ENCODE results near the gene NR4A2.

DNA sequence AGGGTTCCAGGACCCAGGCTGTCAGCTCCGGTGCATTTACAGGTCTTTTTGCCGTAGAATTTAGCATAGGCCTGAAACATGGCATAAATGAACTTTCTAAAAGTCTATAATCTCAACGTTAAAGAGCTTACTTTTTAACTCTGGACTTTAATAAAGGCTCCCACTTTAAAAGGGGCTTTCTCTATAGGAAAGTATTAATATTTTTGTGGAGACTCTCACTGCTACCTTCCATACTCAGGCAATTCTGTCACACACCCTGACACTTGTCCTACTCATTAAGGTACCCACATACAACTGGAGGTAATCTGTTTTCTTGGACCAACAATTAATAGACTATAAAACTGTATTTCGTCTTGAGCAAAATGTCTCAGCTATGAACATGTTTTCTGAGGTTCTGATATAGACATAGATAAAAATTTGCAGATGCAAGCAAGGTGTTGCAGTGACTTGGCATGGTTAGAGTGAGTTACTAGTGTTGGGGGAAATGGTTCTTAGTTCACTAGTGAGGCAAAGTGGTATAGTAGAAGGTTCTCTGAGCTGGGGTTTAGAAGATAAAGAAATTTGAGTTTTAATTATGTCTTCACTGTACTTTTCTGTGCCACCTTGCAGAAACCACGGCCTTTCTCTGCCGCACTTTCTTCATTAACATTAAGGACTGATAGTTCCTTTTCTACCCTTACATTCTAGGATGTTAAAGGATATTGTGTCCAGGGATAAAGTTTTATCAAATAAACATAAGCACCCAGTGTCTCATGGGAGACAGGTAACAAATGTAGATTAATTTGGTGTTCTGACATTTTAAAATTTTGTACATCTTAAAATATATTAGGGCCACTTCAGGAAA, 10.8 kb upstream of the NR4A2 start:
- TF ChIP-seq, protein P1, sequence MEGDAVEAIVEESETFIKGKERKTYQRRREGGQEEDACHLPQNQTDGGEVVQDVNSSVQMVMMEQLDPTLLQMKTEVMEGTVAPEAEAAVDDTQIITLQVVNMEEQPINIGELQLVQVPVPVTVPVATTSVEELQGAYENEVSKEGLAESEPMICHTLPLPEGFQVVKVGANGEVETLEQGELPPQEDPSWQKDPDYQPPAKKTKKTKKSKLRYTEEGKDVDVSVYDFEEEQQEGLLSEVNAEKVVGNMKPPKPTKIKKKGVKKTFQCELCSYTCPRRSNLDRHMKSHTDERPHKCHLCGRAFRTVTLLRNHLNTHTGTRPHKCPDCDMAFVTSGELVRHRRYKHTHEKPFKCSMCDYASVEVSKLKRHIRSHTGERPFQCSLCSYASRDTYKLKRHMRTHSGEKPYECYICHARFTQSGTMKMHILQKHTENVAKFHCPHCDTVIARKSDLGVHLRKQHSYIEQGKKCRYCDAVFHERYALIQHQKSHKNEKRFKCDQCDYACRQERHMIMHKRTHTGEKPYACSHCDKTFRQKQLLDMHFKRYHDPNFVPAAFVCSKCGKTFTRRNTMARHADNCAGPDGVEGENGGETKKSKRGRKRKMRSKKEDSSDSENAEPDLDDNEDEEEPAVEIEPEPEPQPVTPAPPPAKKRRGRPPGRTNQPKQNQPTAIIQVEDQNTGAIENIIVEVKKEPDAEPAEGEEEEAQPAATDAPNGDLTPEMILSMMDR (IDR thresholded peaks at IDR 0.05): no peak
- TF ChIP-seq, protein P2, sequence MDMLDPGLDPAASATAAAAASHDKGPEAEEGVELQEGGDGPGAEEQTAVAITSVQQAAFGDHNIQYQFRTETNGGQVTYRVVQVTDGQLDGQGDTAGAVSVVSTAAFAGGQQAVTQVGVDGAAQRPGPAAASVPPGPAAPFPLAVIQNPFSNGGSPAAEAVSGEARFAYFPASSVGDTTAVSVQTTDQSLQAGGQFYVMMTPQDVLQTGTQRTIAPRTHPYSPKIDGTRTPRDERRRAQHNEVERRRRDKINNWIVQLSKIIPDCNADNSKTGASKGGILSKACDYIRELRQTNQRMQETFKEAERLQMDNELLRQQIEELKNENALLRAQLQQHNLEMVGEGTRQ (CRISPR knock-in tag; IDR thresholded peaks at IDR 0.05): no peak
- TF ChIP-seq CBFB (CRISPR knock-in tag; IDR thresholded peaks at IDR 0.05; ENCODE audit: low read depth) (no peak), FOXJ3 (CRISPR knock-in tag; IDR thresholded peaks at IDR 0.05; ENCODE audit: borderline replicate concordance) (no peak), SP1 (CRISPR knock-in tag; conservative IDR thresholded peaks at IDR 0.05) (no peak), NR1H2 (CRISPR knock-in tag; IDR thresholded peaks at IDR 0.05) (no peak), ZNF671 (CRISPR knock-in tag; IDR thresholded peaks at IDR 0.05) (no peak), SMAD3 (CRISPR knock-in tag; IDR thresholded peaks at IDR 0.05; ENCODE audit: borderline replicate concordance) (no peak)
- TF ChIP-seq, protein P3, sequence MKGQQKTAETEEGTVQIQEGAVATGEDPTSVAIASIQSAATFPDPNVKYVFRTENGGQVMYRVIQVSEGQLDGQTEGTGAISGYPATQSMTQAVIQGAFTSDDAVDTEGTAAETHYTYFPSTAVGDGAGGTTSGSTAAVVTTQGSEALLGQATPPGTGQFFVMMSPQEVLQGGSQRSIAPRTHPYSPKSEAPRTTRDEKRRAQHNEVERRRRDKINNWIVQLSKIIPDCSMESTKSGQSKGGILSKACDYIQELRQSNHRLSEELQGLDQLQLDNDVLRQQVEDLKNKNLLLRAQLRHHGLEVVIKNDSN (CRISPR knock-in tag; IDR thresholded peaks at IDR 0.05): no peak
- TF ChIP-seq, protein P4, sequence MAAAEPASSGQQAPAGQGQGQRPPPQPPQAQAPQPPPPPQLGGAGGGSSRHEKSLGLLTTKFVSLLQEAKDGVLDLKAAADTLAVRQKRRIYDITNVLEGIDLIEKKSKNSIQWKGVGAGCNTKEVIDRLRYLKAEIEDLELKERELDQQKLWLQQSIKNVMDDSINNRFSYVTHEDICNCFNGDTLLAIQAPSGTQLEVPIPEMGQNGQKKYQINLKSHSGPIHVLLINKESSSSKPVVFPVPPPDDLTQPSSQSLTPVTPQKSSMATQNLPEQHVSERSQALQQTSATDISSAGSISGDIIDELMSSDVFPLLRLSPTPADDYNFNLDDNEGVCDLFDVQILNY (CRISPR knock-in tag; IDR thresholded peaks at IDR 0.05): no peak
- TF ChIP-seq, protein P5, sequence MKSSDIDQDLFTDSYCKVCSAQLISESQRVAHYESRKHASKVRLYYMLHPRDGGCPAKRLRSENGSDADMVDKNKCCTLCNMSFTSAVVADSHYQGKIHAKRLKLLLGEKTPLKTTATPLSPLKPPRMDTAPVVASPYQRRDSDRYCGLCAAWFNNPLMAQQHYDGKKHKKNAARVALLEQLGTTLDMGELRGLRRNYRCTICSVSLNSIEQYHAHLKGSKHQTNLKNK (CRISPR knock-in tag; IDR thresholded peaks at IDR 0.05): no peak
